ENCODE results near the gene PLAGL1.

- TF ChIP-seq, protein P1, sequence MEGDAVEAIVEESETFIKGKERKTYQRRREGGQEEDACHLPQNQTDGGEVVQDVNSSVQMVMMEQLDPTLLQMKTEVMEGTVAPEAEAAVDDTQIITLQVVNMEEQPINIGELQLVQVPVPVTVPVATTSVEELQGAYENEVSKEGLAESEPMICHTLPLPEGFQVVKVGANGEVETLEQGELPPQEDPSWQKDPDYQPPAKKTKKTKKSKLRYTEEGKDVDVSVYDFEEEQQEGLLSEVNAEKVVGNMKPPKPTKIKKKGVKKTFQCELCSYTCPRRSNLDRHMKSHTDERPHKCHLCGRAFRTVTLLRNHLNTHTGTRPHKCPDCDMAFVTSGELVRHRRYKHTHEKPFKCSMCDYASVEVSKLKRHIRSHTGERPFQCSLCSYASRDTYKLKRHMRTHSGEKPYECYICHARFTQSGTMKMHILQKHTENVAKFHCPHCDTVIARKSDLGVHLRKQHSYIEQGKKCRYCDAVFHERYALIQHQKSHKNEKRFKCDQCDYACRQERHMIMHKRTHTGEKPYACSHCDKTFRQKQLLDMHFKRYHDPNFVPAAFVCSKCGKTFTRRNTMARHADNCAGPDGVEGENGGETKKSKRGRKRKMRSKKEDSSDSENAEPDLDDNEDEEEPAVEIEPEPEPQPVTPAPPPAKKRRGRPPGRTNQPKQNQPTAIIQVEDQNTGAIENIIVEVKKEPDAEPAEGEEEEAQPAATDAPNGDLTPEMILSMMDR (IDR thresholded peaks at IDR 0.05), result no peak
- TF ChIP-seq POLR2A (IDR thresholded peaks at IDR 0.05), result no peak
Measured at GRCh38 chr6:143958839-143959399, 49.1 kb downstream of the PLAGL1 start.
